HL-60 (cell line): Measurements from ENCODE around the gene CACNA2D3.

ENCODE experiments used
- DNase-seq, 2 experiments: peaks; one replicate each; pipeline ENCODE4 v3.0.0-alpha.2; 2010 to 2020; ENCODE audit warnings: low read depth in 1 of 2, low spot score in 1 of 2
- H3K27ac ChIP-seq: fragments of 250-450 bp; sonication (Bioruptor Pico); replicated peaks from 2 replicates; pipeline ENCODE4 v1.5.1; 2020; ENCODE audit warnings: mild to moderate bottlenecking, moderate library complexity
- H3K27me3 ChIP-seq: fragments of 250-450 bp; sonication (Bioruptor Pico); 2 replicates; pipeline ENCODE4 v1.5.1; 2021; ENCODE audit warnings: mild to moderate bottlenecking, moderate library complexity; ENCODE audit not compliant: insufficient read depth, poor library complexity, severe bottlenecking
- H3K4me3 ChIP-seq: replicated peaks from 2 replicates; pipeline ENCODE4 v1.5.1; 2011; ENCODE audit warnings: mild to moderate bottlenecking, control low read depth, low read length; ENCODE audit not compliant: insufficient read depth
- CTCF ChIP-seq: IDR thresholded peaks from one replicate; pipeline ENCODE4 v1.5.1; 2011; ENCODE audit warnings: low read length, control low read depth, inconsistent platforms; ENCODE audit not compliant: insufficient read depth
- GABPA ChIP-seq: IDR thresholded peaks from 2 replicates; pipeline ENCODE4 v1.6.1; 2012; ENCODE audit warnings: low read depth
- POLR2AphosphoS5 ChIP-seq: IDR thresholded peaks from 2 replicates; pipeline ENCODE4 v1.6.1; 2012; ENCODE audit warnings: low read depth
- REST ChIP-seq: IDR thresholded peaks from 2 replicates; pipeline ENCODE4 v1.6.1; 2012; ENCODE audit warnings: low read depth; ENCODE audit not compliant: insufficient replicate concordance
- SPI1 ChIP-seq: IDR thresholded peaks from 2 replicates; pipeline ENCODE4 v1.6.1; 2012; ENCODE audit warnings: low read depth, mild to moderate bottlenecking, borderline replicate concordance

CACNA2D3 gene

GRCh38 chr3:54709785-54710184, 587.4 kb downstream of the CACNA2D3 start:
- no peak for TF ChIP-seq POLR2AphosphoS5

GRCh38 chr3:54710954-54711353, 588.6 kb downstream of the CACNA2D3 start:
- H3K4me3 ChIP-seq = no peak overlapping the region
- TF ChIP-seq CTCF (no peak), POLR2AphosphoS5 (no peak), REST (no peak), SPI1 (no peak), GABPA (no peak)
- no peaks in the 10 kb centered on the region for H3K27me3 ChIP-seq
- H3K27ac ChIP-seq = no peak overlapping the region
- no peak for DNase-seq

More at GRCh38 chr3:54709785-54710184, 587.4 kb downstream of the CACNA2D3 start:
- no peak overlapping the region for H3K4me3 ChIP-seq
- H3K27ac ChIP-seq = no peak overlapping the region
- no peak for DNase-seq
- no peaks in the 10 kb centered on the region for H3K27me3 ChIP-seq

GRCh38 chr3:54712539-54712938, 590.2 kb downstream of the CACNA2D3 start:
- TF ChIP-seq GABPA = no peak
- TF ChIP-seq REST = no peak
- TF ChIP-seq POLR2AphosphoS5 = no peak
- TF ChIP-seq CTCF = no peak
- TF ChIP-seq SPI1 = no peak
- DNase-seq = no peak
- Histone ChIP-seq H3K4me3 (no peak overlapping the region), H3K27ac (no peak overlapping the region), H3K27me3 (no peaks in the 10 kb centered on the region)

- no peak for DNase-seq
- no peak for TF ChIP-seq GABPA
- TF ChIP-seq POLR2AphosphoS5 = no peak
- no peak for TF ChIP-seq REST
- no peak for TF ChIP-seq SPI1
- no peak for TF ChIP-seq CTCF
- no peak overlapping the region for H3K4me3 ChIP-seq
These were observed 590.7 kb downstream of the CACNA2D3 start for GRCh38 chr3:54713031-54713430.

More at GRCh38 chr3:54713031-54713430, 590.7 kb downstream of the CACNA2D3 start:
- Histone ChIP-seq H3K27me3 (no peaks in the 10 kb centered on the region), H3K27ac (no peak overlapping the region)
